ENCODE results near the gene PIEZO1.

The PIEZO1 gene

DNA sequence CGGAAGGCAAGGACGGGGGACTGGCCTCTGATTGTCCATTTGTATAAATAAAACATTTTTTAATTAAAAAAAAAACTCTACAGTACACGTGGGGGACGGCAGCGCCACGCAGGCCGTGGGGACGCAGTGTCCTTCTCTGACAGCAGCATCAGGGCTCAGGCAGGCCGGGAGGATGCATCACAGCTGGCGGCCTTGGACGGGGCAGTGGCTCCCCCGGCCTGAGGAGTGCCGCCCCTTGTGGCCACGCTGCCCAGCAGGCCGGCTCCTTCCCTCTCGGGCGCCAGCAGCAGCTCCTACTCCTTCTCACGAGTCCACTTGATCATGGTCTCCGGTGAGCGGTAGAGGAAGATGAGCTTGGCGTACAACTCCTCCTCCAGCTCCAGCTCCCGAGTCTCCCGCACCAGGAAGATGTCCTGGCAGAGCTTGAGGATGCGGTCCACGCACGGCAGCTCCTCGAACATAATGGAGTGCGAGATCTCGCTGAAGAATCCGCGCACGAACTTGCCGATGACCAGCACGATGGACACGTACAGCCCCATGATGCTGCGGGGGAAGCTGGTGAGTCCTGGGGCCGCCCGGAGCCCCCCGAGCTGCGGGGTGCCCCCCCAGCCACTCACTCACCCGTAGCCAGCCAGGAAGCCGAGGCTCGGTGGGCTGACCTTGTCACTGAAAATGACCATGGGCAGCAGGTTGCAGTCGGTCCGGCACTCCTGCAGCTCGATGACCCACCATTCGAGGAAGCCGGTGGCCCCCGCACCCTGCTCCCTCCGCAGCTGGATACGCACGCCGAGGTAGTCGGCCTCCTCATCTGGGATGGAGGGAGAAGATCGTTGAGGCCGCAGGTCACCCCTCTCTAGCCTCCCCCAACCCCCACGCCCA is 69.5 kb downstream of the PIEZO1 start:
- no peak for DNase-seq

DNA sequence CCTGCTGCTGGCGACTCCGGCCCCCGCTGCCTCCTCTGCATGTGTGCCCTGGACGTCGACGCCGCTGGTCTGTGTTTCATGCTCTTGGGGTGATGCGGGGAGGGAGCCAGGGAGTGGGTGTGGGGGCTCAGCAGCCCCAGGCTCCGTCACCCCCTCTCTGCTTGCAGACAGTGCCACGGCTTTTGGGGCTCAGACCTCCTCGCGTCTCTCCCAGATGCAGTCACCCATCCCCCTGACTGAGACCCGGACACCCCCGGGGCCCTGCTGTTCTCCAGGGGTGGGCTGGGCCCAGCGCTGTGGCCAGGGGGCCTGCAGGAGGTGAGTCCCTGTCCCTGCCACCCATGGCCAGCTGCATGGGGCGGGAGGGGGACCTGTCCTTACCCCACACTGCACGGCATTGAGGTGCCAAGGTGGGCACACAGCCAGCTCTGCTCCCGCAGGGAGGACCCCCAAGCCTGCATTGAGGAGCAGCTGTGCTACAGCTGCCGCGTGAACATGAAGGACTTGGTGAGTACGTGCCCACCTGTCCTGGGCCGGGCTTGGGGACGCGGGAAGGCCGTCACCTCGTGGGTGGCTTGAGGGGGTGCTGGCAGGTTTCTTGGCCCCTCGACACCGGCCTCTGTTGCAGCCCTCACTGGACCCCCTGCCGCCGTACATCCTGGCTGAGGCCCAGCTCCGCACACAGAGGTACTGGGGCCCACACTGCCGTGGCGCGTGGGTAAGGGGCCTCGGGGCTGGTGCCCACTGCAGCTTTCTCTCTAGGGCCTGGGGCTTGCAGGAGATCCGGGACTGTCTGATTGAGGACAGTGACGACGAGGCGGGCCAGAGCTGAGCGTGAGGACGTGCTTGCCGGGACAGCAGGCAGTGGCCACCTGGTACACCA is 70.4 kb downstream of the PIEZO1 start:
- DNase-seq, result no peak

DNA sequence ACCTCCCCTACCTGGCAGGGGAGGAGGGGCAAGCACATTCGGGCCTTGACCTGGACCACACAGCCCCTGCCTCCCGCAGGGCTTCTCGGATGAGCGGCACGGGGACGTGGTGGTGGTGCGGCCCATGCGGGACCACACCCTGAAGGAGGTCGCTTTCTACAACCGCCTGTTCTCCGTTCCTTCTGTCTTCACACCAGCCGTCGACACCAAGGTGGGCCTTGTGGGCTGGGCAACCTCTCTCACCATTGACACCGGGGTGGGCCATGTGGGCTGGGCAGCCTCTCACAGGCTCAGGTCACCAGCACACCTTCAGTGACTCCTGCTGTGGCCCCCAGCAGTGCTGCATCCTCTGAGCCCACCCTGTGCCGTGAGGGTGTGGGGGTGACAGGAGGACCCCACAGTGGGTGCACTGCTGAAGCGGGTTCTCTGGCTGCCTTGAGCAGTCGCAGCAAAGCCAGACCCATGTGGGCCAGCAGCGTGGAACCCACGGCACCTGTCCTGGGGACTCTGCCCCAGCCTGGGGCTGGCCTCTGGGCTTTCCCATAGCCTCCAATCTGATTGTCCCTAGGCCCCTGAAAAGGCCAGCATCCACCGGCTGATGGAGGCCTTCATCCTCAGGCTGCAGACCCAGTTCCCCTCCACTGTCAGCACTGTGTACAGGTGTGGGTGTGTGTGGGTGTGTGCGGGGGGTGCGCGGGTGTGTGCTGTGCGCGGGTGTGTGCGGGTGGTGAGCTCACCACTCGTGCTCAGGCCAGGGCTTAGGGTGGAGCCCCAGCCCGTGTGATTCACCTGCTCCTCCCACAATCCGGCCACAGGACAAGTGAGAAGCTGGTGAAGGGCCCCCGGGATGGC is 71.2 kb downstream of the PIEZO1 start:
- DNase-seq, result no peak

DNA sequence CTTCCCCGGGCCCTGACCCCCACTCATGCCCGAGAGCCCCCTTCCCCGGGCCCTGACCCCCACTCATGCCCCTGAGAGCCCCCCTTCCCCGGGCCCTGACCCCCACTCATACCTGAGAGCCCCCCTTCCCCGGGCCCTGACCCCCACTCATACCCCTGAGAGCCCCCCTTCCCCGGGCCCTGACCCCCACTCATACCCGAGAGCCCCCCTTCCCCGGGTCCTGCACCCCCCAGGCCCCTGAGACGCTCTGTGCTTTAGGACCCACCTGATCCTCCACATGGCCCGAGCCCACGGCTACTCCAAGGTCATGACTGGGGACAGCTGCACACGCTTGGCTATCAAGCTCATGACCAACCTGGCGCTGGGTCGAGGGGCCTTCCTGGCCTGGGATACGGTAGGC is 72.0 kb downstream of the PIEZO1 start:
- no peak for DNase-seq

DNA sequence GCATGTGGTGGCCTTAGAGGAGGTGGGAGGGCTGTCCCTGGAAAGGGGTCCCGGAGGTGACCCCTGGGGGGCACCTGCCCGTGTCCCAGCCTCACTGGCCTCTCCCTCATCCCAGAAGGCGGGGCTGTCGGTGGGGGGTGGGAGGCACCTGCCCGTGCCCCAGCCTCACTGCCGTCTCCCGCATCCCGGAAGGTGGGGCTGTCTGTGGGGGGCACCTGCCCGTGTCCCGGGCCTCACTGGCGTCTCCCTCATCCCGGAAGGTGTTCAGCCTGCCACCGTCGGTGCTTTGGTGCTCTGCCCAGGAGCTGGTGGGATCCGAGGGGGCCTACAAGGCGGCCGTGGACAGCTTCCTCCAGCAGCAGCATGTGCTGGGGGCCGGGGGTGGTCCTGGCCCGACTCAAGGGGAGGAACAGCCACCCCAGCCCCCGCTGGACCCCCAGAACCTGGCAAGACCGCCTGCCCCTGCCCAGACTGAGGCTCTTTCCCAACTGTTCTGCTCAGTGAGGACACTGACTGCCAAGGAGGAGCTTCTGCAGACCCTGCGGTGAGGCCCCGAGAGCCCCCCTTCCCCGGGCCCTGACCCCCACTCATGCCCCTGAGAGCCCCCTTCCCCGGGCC is 72.5 kb downstream of the PIEZO1 start:
- DNase-seq, result no peak

DNA sequence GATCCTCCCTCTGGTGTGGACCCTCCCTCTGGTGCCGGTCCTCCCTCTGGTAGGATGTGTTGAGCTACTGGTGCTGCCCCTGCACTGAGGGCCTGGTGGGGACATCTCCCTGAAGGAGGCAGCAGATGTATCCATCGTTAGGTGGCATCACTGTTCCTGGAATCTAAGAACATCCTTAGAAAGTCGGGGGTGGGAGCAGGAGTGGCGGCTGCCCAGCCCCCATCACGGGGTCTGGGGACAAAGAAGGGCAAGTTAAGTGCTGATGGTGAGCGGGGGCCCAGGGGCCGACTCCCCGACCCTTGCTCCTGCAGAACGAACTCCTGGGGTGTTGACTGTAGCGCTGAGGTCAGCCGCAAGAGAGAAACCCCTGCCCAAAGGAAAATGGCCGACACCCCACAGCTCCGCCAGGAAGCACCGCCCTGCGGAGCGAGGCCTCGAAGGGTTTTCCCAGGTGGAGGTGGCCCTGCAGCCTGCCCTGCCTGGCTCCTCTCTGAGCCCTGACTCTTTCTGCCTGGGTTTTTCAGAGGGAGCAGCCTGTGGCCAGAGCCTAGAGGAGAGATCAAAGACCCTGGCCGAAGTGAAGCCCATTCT is 73.2 kb downstream of the PIEZO1 start:
- DNase-seq, result no peak

DNA sequence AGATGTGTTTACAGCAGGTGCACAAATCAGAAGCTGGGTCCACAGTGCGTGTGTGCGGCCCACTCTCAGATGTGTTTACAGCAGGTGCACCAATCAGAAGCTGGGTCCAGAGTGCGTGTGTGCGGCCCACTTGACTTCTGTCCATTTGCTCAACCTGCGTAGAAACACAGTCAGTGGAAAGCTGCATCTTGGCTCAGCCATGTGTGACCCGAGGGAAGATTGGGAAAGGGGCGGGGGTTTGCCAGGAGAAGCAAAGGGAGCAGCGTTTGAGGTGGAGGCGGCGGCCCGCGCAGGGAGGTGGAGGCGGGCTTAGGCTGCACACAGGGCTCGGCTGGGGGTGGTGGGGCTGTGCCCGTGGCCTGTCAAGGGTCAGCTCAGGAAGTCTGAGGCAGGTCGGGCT is 74.5 kb downstream of the PIEZO1 start:
- DNase-seq, result no peak

DNA sequence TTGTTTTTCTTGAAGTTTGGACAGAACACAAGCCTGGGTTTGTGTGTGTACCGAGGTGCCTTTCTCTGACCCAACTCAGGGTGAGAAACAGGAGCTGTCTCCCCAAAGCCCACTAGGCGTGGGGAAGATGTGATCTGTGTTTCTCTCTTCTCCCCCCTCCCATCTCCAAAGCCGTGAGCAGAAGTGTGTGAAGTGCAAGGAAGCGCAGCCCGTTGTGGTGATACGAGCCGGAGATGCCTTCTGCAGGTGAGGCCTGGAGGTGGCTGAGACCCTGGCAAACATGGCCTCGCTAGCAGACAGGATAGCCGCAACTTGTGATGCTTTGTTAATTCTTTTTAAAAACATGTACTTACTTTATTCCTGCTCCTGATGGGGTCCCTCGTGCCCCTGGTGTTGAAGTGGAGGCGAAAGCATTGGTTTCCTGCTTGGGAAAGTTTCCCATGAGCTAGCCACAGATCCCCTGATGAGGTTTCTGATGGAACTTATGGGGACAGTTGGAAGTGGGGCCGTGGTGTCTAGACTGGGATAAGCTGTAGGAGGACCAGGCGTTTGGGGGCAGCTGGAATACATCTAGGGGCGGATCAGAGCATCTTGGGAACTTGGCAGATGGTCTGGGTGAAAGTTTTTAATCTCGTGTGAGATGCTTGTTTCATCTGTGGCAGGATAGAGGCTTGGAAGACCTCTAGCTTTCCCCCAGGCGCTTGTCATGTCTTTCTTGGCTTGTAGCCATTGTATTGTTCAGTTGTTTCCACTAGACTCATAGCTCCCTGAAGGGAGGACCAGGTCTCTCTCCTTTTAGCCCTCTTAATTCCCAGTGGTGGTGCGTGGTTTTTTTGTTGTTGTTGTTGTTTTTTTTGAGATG is 77.8 kb downstream of the PIEZO1 start:
- no peak for DNase-seq

DNA sequence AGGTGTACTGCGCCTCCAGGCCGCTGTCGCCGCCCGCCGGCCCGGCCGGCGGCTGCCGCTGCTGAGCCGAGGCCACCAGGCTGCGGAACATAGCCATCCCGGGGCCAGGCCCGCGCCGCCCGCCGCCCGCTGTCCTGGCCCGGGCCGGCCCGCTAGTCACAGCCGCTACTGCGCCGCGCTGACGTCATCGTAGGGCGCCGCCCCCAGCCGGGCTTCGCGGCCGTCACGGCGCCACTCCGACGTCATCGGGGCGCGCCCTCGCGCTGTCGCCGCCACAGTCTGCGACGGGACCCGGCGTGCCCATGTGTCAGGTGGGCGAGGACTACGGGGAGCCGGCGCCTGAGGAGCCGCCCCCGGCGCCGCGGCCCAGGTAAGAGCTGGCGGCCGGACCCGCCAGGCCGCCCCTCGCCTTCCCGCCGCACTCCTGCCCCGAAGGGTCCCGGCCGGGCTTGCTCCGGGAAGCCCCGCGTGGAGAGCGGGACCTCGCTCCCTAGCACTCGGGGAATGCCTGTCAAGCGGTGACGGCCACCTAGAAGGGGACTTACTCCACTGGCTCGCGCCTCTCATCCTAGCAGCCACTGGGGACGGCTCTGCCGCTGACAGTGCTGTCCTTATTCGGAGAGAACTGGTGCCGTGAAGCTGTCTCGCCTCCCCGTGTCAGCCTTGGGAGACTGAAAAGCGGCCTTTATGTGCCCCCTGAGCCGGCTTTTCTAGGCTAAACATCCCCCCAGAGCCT is 78.6 kb downstream of the PIEZO1 start, which contains the start of the genes CTU2 and RNF166:
TSS of gene CTU2 (plus strand) at position 275 of the 736 bp plus-strand sequence. CDS start at position 303, 28 bp downstream.
TSS of gene RNF166 (minus strand) at position 180 of the 736 bp plus-strand sequence. CDS start at position 97, 83 bp downstream.
- peak; percentile 96 for DNase-seq

DNA sequence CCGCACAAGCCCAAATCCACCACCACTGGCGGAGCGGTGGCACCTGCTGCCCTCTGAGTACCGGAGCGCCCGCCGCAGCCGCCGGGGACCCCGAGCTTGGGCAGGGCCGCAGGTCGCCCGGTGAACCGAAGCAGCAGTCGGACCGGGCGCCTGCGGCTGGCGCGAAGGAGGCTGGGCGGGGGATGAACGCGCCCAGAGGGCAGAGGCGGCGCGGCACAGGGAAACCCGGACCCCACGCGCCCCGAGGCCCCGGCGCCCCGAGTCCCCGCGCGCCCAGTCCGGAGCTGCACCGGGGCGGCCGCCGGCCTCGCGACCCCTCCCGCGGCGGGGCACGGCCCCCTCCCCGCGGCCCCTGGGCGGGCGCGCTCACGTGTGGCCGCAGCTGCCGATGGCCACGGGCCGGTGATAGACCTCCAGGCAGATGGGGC is 79.2 kb downstream of the PIEZO1 start:
- peak; percentile 71 for DNase-seq

DNA sequence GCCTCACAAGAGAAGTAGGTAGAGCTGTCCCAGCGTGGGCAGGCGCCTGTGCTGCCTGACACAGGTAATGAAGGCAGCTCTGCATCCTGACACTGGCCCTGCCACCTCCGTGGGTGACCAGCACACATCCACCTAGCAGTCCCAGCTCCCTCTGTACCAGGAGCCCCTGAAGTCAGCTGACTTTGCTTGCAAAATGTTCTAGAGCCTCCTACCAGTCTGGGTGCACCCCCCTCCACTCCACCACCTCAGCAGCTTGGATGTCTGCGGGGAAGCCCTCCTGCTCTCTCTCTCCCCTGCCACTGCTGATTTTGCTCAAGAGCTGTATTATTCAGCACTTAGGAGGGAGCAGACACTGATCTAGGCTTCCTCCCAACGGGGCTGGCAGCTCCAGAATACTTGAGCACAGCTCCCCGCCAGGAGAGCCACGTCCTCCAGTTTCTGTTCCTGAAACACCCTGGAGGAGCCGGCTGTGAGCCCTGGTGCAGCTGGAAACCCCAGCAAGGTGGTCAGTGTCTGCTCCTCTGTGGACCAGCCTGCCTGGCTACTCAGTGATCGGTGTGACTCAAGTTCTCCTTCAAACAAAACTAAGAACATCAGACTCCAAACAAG is 79.8 kb downstream of the PIEZO1 start:
- peak; percentile 71 for DNase-seq

DNA sequence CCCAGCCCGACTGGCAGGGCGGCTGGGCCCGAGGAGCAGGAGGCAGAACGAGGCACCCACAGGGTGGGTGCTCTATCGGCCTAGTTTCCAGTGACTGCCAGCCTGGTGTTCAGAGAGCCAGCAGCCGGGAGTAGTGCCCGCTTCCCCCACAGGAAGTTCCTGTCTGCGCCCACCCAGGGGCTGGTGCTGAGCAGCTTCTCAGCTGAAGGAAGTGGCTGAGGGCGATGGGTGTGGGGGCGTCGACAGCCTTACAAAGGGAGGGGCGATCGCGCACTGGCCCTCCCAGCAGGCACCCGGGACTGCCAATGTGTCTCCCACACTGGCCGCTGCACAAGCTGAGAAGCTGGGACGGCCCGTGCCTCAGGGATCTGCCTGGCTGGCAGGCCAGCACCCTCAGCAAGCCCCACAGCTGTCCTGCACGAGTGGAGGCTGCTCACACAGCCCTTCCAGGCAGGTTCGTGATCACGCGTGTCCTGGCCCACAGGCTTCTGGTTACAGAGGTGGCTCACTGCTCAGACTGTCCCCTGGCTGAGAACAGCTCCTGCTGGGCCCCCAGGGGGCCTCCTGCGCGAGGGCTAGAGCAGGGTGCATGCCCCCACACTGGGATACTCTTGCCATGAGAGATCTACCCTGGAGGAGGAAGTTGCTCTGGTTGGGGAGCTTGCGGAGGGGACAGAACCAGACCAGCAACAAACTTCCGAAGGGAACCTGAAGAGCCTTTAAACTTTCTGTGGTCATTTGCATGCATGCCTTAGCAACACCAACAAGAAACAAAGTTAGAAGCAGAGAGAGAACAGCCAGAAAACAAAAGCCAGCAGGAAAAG is 81.3 kb downstream of the PIEZO1 start:
- DNase-seq, result peak; percentile 88

DNA sequence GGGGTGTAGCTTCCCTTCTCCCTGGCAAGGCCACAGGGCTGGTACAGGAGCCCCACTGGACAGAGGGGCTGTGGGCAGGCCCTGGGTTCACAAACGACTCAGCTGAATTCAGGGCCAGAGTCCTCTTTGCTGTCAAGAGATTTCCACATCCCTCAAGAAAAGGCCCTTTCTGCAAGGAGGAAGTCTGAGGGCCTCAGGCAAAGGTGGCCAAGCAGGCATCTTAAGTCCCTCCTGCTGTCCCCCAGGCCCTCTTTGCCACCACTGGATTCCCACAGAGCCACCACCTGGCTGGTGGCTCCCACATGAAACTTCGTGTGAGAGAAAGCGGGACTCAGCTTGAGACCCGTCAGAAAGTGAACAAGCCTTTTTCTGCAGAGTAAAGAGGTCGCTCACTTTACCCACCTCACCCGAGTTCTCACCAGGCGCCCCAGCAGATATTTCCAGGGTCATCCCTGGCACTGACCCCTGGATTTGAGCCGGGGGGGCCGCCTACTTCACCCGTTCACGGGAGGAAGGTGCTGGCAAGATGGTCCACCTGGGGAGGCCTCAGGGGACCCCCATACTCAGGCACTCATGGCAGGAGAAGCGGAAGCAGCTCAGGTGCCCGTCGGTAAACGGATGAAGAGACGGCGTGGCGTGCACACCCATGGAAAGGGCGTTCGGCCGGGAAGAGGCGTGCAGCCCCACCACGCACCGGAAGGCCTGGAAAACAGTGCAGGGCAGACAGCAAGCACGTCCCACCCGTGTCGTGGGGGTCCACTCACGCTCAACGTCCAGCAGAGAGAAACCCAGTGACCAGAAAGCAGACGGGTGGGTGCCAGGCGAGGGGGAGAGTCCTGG is 82.4 kb downstream of the PIEZO1 start:
- peak; percentile 75 for DNase-seq

DNA sequence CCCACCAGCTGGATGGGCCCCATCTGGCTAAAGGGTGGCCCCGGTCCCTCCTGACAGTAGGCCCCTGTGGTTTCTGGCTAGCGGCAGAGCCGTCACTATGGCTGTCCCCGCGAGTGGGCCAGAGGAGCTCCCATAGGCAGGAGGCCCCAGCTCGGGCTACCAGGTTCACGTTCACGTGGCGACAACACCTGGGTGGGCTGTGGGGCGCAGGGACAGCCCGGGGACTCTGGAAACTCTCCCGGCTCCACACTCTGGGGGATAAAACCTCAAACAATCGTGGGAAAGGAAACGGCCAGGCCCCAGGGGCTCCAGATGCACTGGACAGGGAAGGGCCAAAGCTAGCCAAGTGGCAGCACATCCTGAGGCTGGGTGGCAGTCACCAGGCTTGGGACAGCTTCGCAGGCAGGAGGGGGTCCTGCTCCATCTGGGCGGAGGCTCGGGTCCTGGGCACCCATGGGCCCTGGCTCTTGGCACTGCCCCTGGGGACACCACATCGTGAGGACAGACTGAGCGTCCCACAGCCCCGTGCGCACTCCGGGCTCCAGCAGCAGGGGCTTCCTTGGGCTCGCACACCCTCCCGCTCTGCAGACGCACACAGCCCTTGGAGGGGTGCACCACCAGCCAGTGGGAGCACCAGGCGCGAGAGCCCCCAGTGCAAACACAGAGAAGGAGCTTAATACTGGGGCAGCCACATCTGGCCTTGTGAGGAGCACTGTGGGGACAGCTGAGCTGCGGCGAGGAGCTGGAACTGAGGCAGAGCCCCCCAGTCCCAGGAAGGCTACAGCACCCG is 83.2 kb downstream of the PIEZO1 start:
- DNase-seq, result peak; percentile 76

DNA sequence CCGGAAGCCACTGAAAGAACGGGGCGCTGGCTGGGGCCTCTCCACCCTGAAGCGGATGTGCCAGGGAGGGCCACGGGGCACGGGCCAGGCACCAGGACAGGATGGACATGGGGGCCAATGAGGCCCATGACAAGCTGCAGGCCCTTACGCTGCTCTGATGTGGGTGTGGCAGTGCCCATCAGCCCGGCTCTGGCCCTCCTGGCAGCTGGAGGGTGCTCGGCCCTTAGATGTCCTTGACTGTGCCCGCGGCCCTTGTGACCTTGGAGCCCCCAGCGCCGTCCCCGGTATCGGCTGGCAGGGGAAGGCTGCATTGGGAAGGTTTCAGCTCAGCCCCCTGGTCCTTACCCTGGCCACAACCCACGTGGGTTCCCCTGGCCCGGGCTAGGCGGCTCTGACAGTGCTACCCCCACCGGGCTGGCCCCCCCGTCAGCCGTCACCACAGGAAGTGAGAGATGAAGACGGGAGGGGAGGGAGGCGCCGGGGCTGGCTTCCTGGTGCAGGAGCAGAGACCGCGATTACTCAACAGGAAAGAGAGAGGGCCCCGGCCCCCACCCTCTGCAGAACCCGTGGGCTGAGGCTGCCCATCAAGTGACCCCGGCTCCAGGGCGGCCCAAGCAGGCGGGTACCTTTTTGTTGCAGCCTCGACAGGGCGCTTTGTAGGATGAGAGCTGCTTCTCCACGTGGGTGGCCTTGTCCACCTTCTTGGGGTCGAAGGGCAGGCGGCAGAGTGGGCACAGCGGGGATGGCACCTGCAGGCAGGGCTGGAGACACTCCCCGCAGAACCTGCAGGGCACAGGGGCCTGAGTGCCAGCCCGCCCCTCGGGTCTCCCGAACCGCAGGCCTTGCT is 84.2 kb downstream of the PIEZO1 start:
- peak; percentile 97 for DNase-seq

DNA sequence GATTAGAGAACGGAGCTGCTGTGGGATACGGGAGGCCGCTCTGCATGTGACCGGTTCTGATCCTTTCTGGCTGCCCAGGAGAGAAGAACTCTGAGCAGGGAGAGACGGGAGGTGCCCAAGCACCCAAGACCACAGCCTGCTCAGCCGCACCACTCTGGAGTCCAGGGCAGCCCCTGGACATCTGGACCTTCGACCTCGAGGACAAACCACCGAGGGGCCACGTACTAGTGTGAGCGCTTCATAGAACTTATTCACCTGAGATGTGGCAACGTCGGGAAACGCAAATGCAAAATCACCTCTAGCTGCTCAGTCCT is 84.7 kb downstream of the PIEZO1 start:
- DNase-seq, result no peak

Measured in activated CD8-positive, alpha-beta memory T cell treated with anti-CD3 and anti-CD28 coated beads for 24 hours (primary cell).